GM19397 (cell line): ENCODE measurements around the gene ANXA9.

Experiments used
- ATAC-seq: cut with Tn5 transposase; IDR thresholded peaks from one replicate; pipeline ENCODE4 v1.9.1; 2021; ENCODE audit warnings: mild to moderate bottlenecking, moderate library complexity; ENCODE audit not compliant: unreplicated experiment

Gene ANXA9

GRCh38 chr1:151003180-151003579 is 21.1 kb downstream of the ANXA9 start:
- no peak for ATAC-seq

GRCh38 chr1:151005729-151006319 is 23.7 kb downstream of the ANXA9 start:
- ATAC-seq = no peak

- ATAC-seq = no peak
Measured at GRCh38 chr1:151006327-151007052, 24.4 kb downstream of the ANXA9 start, which contains the start of gene MINDY1. Gene MINDY1, minus strand, starts transcription at chr1:151006902. Its CDS starts 4,285 bp downstream, at chr1:151002617.

- no peak for ATAC-seq
Measured at GRCh38 chr1:151007853-151008243, 25.8 kb downstream of the ANXA9 start.

GRCh38 chr1:151008244-151009205 is 26.4 kb downstream of the ANXA9 start, which contains the start of gene PRUNE1:
Gene PRUNE1, plus strand, starts transcription at chr1:151008449. Its CDS starts 184 bp downstream, at chr1:151008633.
- peak; percentile 84 for ATAC-seq

- no peak for ATAC-seq
Measured at GRCh38 chr1:151009206-151009587, 27.1 kb downstream of the ANXA9 start.

- no peak for ATAC-seq
Measured at GRCh38 chr1:151009674-151010345, 27.7 kb downstream of the ANXA9 start.

- no peak for ATAC-seq
Measured at GRCh38 chr1:151010346-151010726, 28.2 kb downstream of the ANXA9 start.

- ATAC-seq = no peak
Measured at GRCh38 chr1:151011154-151011850, 29.2 kb downstream of the ANXA9 start.

- ATAC-seq = no peak
Measured at GRCh38 chr1:151012684-151013471, 30.8 kb downstream of the ANXA9 start.

- no peak for ATAC-seq
Measured at GRCh38 chr1:151013518-151013917, 31.4 kb downstream of the ANXA9 start.

GRCh38 chr1:151024540-151025146 is 42.6 kb downstream of the ANXA9 start:
- ATAC-seq = no peak

GRCh38 chr1:151026460-151026859 is 44.4 kb downstream of the ANXA9 start:
- no peak for ATAC-seq

GRCh38 chr1:151032164-151032563 is 50.1 kb downstream of the ANXA9 start:
- ATAC-seq = no peak

- no peak for ATAC-seq
Measured at GRCh38 chr1:151035167-151035566, 53.1 kb downstream of the ANXA9 start.

- ATAC-seq = no peak
Measured at GRCh38 chr1:151036356-151036755, 54.3 kb downstream of the ANXA9 start, which contains the start of gene BNIPL. Gene BNIPL, plus strand, starts transcription at chr1:151036586. Its CDS starts 140 bp downstream, at chr1:151036726.

- ATAC-seq = no peak
Measured at GRCh38 chr1:151037032-151037431, 54.9 kb downstream of the ANXA9 start.

- ATAC-seq = no peak
Measured at GRCh38 chr1:151039521-151039920, 57.4 kb downstream of the ANXA9 start.

- no peak for ATAC-seq
Measured at GRCh38 chr1:151043163-151043562, 61.1 kb downstream of the ANXA9 start.
